ENCODE data around the gene WDR90.

WDR90 gene

DNA sequence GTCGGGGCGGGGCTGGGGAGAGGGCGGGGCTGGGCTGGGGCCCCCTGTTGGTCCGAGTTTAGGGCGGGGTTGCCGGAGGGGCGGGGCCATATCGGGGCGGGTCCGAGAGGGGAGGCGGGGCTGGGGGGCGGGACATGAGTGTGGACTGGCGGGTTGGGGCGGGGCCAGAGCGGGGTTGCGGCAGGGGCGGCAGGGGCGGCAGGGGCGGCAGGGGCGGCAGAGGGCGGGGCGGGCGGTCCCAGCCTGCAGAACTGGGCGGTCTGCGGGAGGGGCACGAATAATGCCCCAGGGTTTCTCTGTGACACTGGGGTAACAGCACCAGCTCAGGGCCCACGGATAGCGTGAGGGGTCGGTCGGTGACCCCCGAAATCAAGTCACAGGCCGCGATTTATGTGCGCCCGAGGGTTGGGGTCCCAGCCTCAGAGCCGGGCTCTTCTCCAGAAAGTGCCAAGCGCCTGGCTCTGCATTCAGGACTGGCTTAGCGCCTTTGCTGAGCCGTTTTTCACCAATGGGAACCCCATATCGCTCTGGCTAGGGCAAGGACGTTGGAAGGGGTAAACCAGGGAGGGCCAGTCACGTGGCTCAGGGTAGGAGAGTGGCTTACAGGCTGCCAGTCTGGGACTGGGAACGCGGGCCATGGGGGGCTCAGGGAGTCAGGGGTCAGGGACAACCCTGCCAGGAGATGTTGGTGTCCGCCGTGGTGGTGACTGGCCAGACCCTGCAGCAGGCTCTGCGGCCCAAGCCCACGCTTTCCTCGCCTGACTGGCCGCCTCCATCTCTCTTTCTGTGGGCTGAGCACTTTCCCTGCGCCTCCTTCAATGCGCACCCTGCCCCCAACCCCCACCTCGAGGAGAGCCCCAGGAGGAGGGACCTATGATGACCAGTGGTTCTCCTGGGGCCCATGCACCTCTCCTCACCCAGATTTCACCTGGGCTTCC, 11.8 kb upstream of the WDR90 start:
- in situ Hi-C loops (cut with HindIII; ENCODE audit: low sequenced_read_pairs): no loop called here

DNA sequence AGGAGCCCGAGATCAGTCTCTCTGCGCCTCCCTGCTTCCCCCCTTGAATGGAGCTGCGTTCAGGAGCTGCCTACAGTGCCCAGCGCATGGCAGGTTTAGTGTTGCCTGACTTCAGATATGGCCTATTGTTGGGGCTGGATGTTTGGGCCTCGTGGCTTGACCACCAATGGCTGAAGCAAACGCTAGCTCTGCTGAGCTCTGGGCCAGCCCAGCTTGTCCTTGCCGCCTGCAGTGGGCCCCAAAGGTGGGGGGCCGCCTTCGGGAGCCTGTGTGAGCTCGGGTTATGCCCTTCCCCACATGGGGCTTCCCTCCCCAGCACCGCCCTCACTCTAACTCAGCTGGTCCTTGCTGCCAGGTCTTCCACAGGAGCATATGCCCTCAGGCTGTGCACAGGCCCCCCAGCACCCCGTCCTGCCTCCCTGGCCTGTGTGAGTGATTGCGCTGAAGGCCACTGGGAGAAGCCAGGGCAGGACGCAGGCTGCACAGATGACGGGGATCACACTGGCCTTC, 11.1 kb upstream of the WDR90 start:
- in situ Hi-C loops (cut with HindIII; ENCODE audit: low sequenced_read_pairs): no loop called here

DNA sequence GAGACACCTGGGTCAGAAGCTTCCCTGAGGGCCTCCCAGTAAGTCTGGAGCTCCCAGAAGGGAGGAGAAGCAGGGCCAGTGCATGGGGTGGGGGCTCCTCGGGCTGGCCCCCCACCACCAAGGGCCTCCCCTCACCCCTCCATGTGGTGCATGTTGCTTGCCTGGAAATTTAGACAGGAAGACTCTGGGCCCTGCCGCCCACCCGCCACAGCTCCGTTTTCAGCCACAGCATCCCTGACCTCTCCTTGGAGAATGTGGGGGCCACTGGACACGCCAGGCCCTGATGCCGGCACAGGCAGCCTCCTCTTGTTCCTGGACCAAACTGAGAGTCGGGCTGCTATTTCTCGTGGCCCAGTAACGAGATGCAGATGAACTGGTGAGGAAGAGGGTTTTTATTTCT, 10.3 kb upstream of the WDR90 start:
- in situ Hi-C loops (cut with HindIII; ENCODE audit: low sequenced_read_pairs): no loop called here

DNA sequence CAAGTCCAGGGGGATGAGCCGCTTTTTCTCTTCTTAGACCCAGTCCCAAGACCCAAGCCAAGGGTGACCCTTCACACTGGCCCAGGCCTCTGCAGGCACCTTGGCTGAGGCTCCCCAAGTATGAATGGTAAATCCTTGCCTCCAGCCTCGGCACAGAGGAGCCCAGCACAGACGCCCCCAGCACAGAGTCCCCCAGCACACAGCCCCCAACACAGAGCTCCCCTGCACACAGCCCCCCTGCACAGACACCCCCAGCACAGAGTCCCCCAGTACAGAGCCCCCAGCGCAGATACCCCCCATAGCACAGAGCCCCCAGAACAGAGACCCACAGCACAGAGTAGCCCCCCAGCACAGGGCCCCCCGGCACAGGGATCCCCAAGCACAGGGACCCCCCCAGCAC, 8.6 kb upstream of the WDR90 start:
- in situ Hi-C loops (cut with HindIII; ENCODE audit: low sequenced_read_pairs): no loop called here

DNA sequence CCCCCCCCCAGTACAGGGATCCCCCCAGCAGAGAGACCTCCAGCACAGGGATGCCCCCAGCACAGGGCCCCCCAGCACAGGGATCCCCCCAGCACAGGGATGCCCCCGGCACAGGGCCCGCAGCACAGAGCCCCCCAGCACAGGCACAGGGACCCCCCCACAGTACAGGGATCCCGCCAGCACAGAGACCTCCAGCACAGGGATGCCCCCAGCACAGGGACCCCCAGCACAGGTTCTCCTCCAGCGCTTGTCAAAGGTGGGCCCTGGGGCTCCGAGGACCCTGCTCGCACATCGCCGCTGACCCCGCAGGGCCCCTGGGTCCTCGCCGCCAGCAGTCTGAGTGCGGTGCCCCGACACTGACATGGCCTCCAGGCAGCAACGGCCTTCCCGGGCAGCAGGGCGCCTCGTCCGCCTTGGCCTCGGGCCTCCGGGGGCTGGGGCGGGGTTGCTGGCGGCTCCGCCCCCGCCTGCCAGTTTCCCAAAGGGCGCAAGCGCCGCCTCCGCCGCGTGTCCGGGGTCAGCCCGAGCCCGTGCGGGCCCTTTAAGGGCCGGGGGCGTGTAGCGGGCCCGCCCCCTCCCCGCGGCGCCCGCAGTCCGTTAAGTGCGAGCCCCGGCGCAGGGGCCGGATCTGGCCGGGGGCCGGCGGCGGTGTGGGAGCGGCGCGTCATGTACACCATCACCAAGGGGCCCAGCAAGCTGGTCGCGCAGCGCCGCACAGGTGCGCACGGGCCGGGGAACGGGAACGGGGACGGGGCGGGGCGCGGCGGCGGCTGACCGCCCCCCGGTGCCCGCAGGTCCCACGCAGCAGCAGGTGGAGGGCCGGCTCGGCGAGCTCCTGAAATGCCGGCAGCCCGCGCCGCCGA, 7.6 kb upstream of the WDR90 start, which contains the start of gene MCRIP2:
Gene MCRIP2, plus strand, starts transcription at position 503 of the 863 bp plus-strand sequence. Its CDS starts 164 bp downstream, at position 667.
- in situ Hi-C loops (cut with HindIII; ENCODE audit: low sequenced_read_pairs): no loop called here

DNA sequence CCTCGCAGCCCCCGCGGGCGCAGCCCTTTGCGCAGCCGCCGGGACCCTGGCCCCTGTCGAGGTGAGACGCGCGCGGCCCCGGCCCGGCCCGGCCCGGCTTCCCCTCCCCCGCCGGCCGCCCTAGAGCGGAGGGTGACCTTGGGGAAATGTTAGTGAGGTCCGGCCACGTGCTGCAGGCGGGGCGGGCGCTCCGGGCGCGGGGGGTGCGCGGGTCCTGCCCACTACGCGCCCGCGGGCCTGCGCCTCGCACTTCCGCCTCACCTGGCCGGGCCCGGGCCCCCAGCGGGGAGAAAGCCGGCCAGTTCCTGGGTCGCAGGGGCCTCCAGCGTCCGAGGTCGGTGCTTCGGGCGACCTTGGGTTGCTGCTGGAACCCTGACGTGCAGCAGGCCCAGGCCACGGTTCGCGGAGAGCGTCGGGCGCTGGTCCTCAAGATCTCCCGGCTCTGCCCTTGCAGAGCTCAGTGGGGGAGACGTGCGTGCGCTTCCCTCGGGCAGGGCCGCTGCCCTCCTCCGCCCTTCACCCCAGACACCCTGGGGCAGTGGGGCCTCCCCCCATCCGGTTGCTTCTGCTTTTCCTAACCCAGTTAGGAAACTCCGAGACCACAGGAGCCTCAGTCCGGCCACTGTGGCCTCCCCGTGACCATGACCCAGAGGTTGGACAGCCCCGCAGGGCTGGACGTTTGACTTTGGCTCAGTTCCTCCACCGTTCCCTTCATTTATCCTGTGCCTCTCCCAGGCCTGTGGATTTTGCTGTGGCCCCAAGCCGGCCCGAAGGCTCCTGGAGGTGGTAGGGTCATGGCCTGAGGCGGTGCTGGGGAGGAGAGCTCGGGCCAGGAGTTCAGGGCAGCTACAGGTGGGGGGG, 6.7 kb upstream of the WDR90 start:
- in situ Hi-C loops (cut with HindIII; ENCODE audit: low sequenced_read_pairs): no loop called here

DNA sequence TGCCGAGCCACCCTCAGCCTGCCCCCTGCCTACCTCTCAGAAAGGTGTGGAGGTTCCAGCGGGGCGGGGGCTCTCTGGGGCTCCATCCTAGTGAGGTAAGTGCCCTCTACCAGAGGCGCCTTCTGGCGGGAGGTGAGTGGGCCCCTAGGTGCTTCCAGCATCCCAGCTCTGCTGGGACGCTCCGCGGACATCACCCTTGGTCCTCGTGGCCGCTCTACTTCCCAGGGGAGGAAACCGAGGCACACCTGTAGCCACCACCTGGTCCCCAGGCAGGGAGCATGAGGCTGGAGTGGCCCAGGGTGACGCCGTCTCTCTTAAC, 6.2 kb upstream of the WDR90 start:
- in situ Hi-C loops (cut with HindIII; ENCODE audit: low sequenced_read_pairs): no loop called here

DNA sequence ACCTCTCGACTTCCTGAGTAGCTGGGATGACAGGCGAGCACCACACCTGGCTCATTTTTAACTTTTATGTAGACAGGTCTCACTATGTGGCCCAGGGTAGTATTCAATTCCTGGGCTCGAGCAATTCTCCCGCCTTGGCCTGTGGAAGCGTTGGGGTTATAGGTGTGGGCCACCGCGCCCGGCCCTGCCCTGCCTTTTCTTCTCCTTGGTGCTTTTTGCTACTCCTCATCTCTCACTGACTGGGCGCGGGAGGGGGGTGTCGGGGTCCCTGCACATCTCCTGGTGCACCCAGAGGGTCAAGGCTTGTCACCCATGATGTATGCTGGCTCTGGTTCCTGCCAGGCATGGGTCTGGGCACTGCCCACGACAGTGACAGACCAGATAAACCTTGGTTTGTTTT, 4.6 kb upstream of the WDR90 start:
- in situ Hi-C loops (cut with HindIII; ENCODE audit: low sequenced_read_pairs): no loop called here

DNA sequence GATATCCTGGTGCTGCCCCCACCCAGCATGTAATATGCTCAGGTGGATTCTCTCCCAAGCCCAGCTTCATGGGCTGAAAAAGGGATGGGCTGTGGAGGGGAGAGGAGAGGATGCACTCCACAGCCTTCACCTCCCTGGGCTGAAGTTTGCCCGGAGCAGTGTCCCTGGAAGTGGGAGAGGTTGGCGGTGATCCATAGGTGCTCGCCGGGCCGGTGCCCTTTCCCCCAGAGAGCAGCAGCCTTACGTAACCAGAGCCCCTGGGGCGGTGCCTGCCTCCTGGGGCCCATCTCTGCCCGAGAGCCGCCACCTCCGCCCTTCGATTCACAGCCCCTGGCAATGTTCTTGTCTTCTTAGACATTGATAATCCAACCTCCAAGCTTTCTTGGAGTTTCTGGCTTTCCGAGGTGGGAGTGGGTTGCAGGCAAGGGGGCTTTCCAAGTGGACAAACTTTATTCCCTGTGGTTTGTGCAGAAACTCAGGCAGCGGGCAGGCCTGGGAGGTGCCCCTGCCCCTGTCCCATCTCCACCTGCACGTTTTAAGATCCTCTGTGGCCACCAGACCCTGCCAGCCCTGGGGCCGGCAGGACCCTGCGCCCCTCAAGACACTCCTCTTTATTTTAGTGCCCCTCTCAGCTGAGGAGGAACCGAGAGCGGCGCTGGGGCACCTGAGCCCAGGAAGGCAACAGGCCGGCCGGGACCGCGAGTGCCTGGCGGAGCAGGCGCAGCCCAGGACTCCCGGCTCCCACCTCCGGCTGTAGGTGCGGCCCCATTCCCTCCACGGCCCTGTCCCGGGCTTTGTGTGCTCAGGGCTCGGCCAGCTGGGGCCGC, 3.1 kb upstream of the WDR90 start:
- in situ Hi-C loops (cut with HindIII; ENCODE audit: low sequenced_read_pairs): no loop called here

DNA sequence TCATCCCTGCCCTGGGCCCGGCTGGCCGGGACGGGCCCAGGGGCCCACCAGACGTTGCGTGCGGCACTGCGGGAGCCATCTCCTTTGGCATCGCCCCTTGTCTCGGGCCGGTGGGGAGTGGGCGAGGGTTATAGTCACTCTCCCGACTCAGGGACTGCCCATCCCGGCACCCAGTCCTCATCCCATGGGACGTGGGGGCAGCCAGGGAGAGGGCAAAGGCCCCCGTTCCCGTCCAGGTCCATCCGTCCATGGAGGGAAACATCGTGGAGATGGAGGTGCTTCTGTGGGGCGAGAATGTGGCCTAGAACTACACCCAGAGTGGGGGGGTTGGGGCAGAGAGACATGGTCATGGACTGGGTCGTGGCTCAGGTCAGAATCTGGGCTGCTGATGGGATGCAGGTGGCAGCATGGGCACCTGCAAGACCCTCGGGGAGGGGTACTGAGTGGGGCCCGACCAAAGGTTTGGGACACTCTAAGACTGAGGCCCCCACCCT, 2.4 kb upstream of the WDR90 start:
- in situ Hi-C loops (cut with HindIII; ENCODE audit: low sequenced_read_pairs): no loop called here

DNA sequence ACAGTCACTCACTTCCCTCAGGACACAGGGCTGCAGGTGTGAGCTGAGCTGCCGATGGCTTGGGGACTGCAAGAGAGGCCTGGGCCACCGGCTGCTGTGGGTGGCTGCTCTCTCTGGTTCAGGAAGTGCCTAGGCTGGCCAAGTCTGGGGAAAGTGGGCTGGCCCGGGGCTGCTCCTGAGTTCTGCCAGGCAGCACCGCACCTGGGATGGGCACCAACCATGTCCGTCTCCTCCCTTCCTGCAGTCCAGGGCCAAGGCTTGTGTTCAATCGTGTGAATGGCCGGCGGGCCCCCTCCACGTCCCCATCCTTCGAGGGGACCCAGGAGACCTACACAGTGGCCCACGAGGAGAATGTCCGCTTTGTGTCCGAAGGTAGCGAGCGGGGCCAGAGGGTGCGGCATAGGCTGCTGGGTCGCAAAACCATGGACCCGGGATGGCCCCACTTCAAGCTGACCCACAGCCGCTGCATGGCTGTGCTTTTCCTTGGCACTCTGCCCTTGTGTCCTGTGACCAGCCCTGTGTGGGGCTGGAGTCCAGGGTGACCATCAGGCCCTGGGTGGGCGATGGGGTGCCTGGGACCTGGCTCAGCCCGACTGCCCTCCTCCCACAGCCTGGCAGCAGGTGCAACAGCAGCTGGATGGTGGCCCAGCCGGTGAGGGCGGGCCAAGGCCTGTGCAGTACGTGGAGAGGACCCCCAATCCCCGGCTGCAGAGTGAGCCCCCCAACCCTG, 1.8 kb upstream of the WDR90 start:
- in situ Hi-C loops (cut with HindIII; ENCODE audit: low sequenced_read_pairs): no loop called here

DNA sequence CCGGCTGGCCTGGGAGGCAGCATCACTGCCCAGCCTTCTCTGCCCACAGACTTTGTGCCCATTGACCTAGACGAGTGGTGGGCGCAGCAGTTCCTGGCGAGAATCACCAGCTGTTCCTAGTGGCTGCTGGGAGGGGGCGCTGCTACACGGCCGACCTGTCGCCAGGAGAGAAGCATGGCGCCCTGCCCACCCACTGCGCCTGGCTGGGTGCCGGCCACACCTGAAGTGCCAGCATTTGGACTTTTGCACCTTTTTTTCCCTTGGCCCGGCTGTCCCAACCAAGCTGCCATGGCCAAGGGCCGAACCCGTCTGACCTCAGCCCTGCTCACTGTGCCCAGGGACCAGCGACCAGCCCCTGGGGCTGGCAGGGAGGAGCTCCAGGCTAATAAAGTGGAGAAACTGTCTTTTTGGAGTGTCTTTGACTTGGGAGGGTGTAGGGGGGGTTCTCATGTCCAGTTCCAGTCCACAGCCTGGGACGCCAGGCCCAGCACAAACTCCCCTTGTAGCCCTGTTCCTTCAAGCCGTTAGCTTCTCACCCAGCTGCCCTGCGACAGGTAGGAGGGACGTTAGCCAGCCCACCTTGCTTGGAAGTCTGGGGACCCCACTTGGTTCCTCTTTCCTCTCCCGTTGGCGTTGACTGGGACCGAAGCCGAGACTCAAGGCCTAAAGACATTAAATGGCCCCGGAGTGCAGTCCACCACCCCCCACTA, 939 bp upstream of the WDR90 start:
- in situ Hi-C loops (cut with HindIII; ENCODE audit: low sequenced_read_pairs): no loop called here

DNA sequence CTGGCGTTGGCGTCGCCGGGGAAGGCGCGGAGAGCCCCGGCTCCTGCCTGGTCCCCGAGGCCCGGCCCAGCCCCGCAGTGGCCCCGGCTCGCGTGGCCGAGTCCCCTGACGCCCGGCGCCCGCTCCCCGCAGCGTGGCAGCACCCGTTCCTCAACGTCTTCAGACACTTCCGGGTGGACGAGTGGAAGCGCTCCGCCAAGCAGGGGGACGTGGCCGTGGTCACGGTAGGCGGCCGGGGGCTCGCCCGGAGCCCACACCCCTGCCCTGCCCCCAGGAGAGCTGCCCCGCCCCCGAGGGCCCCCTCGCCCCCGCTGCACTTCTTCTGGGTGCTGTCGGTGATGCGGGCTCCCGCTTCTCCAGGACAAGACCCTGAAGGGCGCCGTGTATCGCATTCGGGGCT, 466 bp downstream of the WDR90 start:
- in situ Hi-C loops (cut with HindIII; ENCODE audit: low sequenced_read_pairs): no loop called here

DNA sequence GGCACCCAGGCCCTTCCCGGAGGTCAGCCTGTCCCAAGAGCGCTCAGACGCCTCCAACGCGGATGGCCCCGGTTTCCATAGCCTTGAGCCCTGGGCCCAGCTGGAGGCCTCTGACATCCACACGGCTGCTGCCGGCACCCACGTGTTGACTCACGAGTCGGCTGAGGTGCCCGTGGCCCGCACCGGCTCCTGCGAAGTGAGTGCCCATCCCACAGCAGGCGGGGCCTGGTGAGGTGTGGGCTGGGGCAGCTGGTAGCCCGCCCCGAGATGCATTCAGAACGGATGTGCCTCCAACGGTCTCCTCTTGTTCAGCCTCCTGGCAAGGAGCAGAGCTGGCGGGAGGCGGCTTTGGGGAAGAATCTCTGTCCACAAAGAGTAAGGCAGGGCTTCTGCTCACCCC, 2.7 kb downstream of the WDR90 start:
- in situ Hi-C loops (cut with HindIII; ENCODE audit: low sequenced_read_pairs): no loop called here

DNA sequence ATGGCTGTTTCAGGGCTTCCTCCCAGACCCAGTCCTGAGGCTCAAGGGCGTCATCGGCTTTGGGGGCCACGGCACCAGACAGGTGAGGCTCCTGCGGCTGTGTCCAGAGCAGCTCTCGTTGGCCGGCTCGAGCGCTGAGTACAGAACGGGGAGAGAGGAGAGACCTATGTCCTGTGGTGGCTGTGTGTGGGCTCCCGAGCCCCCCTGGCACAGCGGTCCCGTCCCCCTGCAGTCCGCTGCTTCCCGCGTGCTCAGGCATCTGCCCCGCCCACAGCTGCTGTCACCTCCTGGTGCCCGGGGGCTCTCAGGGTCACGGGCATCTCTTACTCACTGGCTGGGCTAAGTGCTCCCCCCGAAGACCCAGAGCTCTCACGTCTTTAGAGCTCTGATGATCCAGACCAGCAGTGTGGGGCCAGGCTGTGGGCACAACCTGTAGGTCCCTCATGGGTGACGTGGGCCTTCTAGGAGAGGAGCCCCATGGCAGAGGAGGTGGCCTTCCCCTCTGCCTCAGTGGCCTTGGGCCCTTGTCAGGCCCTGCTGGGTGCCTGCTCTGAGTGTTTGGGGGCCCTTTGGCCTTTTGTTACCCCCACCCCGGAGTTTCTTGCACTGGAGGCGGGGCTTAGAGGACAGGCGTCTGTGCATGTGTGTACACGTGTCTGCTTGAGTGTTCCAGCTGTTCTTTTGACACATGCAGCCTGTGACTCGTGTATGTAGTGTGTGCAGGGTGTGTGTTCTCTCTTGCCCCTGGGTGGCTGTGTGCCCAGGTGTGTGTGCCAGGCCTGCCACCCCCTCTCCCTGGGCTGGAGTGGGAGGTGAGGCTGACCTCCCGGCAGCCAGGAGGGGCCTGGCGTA, 3.5 kb downstream of the WDR90 start:
- in situ Hi-C loops (cut with HindIII; ENCODE audit: low sequenced_read_pairs): no loop called here

DNA sequence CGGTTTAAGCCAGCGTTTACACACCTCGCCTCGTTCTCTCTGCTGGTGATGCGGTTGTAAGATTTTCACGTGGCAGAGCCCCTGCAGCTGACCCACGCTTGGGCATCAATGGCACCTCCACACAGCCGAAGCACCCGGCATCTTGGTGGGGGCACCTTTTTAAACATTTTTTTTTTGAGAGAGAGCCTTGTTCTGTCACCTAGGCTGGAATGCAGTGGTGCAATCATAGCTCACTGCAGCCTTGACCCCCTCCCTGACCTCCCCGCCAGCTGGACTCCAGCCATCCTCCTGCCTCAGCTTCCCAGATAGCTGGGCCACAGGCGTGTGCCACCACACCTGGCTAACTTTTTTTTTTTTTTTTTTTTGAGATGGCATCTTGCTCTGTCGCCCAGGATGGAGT, 4.9 kb downstream of the WDR90 start:
- in situ Hi-C loops (cut with HindIII; ENCODE audit: low sequenced_read_pairs): no loop called here

DNA sequence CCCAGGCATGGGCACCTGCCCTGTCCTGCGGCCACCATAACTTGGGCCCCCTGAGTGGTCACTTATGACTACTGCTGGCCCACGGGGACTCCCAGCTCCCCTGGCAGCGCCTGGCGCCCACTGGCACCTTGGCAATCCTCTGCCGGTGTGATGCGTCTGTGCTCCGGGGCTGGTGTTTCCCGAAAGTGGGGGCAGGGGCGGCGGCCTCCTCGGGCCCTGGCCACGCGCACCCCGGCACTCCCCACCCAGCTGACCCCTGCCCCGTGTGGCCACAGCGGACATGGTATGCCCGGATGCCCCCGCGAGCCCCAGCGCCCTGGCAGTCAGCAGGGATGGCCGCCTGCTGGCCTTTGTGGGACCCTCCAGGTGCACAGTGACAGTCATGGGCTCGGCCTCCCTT, 8.3 kb downstream of the WDR90 start:
- in situ Hi-C loops (cut with HindIII; ENCODE audit: low sequenced_read_pairs): no loop called here
